Neuronal stem cell (in vitro differentiated cells): ENCODE measurements around the gene RNF13.

Experiments
- DNase-seq: peaks from one replicate; pipeline ENCODE4 v3.0.0-alpha.2; 2013; ENCODE audit warnings: low spot score
- H2AFZ ChIP-seq: one replicate; pipeline ENCODE4 v1.6.1; 2013; ENCODE audit warnings: mild to moderate bottlenecking, low read length, inconsistent platforms
- H2AK5ac ChIP-seq: 2 replicates; pipeline ENCODE4 v1.6.1; 2013; ENCODE audit warnings: low read depth, mild to moderate bottlenecking, inconsistent platforms, low read length, moderate library complexity, mixed read lengths
- H2BK120ac ChIP-seq: 2 replicates; pipeline ENCODE4 v1.6.1; 2013; ENCODE audit warnings: low read depth, mild to moderate bottlenecking, inconsistent platforms, low read length, moderate library complexity, mixed read lengths
- H2BK12ac ChIP-seq: one replicate; pipeline ENCODE4 v1.6.1; 2013; ENCODE audit warnings: low read length, inconsistent platforms
- H2BK15ac ChIP-seq: 2 replicates; pipeline ENCODE4 v1.6.1; 2013; ENCODE audit warnings: mild to moderate bottlenecking, low read length, inconsistent platforms, mixed read lengths
- H2BK5ac ChIP-seq: one replicate; pipeline ENCODE4 v1.6.1; 2013; ENCODE audit warnings: inconsistent platforms, mild to moderate bottlenecking, low read length, moderate library complexity
- H3K14ac ChIP-seq: one replicate; pipeline ENCODE4 v1.6.1; 2013; ENCODE audit warnings: low read length, inconsistent platforms
- H3K18ac ChIP-seq: 2 replicates; pipeline ENCODE4 v1.6.1; 2013; ENCODE audit warnings: low read length, inconsistent platforms
- H3K23ac ChIP-seq: 2 replicates; pipeline ENCODE4 v1.6.1; 2013; ENCODE audit warnings: low read depth, mild to moderate bottlenecking, mixed read lengths, low read length, inconsistent platforms; ENCODE audit not compliant: poor library complexity
- H3K27ac ChIP-seq: replicated peaks from 3 replicates; pipeline ENCODE4 v1.5.1; 2013; ENCODE audit warnings: low read length, inconsistent platforms
- H3K27me3 ChIP-seq, 3 experiments: 2 replicates each; pipeline ENCODE4 v1.6.1; 2013; ENCODE audit warnings: low read length in 3 of 3, mild to moderate bottlenecking in 2 of 3, inconsistent platforms in 1 of 3, low read depth in 1 of 3, mixed read lengths in 1 of 3, moderate library complexity in 1 of 3; ENCODE audit not compliant: control insufficient read depth in 3 of 3, insufficient read depth in 3 of 3
- H3K36me3 ChIP-seq, 2 donors: replicated peaks in 1 of 2; 2 replicates each; pipeline ENCODE4 v1.6.1; 2013; ENCODE audit warnings: low read length in 2 of 2; ENCODE audit not compliant: control insufficient read depth in 2 of 2, insufficient read depth in 2 of 2
- H3K4ac ChIP-seq: 2 replicates; pipeline ENCODE4 v1.6.1; 2013; ENCODE audit warnings: inconsistent platforms, mild to moderate bottlenecking, low read length, moderate library complexity
- H3K4me1 ChIP-seq, 2 donors: 1 replicate in 1 of 2; 2 replicates in 1 of 2; pipeline ENCODE4 v1.6.1; 2013; ENCODE audit warnings: low read length in 2 of 2, low read depth in 1 of 2; ENCODE audit not compliant: control insufficient read depth in 2 of 2, insufficient read depth in 1 of 2
- H3K4me2 ChIP-seq: one replicate; pipeline ENCODE4 v1.6.1; 2013; ENCODE audit warnings: mild to moderate bottlenecking, low read length, inconsistent platforms; ENCODE audit not compliant: insufficient read depth, poor library complexity, severe bottlenecking
- H3K4me3 ChIP-seq, 2 donors: 2 replicates each; pipeline ENCODE4 v1.5.1; 2013; ENCODE audit warnings: low read length in 2 of 2, mild to moderate bottlenecking in 2 of 2, inconsistent platforms in 1 of 2, moderate library complexity in 1 of 2
- H3K79me1 ChIP-seq: one replicate; pipeline ENCODE4 v1.6.1; 2013; ENCODE audit warnings: low read depth, mild to moderate bottlenecking, inconsistent platforms, low read length, moderate library complexity
- H3K9ac ChIP-seq: one replicate; pipeline ENCODE4 v1.6.1; 2013; ENCODE audit warnings: mild to moderate bottlenecking, low read depth, low read length, inconsistent platforms; ENCODE audit not compliant: poor library complexity
- H3K9me3 ChIP-seq, 2 donors: replicated peaks in 1 of 2; 2 replicates each; pipeline versions ENCODE3 to v1.6.1; 2013; ENCODE audit warnings: low read length in 2 of 2, mild to moderate bottlenecking in 2 of 2, inconsistent platforms in 1 of 2, low read depth in 1 of 2, mixed read lengths in 1 of 2, moderate library complexity in 1 of 2; ENCODE audit not compliant: control insufficient read depth in 2 of 2, insufficient read depth in 1 of 2
- H4K8ac ChIP-seq: one replicate; pipeline ENCODE4 v1.6.1; 2013; ENCODE audit warnings: low read depth, mild to moderate bottlenecking, inconsistent platforms, low read length, moderate library complexity
- H4K91ac ChIP-seq: one replicate; pipeline ENCODE4 v1.6.1; 2013; ENCODE audit warnings: low read length, low read depth, mild to moderate bottlenecking, inconsistent platforms; ENCODE audit not compliant: poor library complexity
- WGBS, 2 donors: extraction: QIAGEN DNeasy Blood & Tissue Kit; methylation state at CpG; one replicate each; pipeline ENCODE4 v1.1.7; 2013; ENCODE audit warnings: missing lambda C conversion rate in 2 of 2, mixed read lengths in 1 of 2; ENCODE audit not compliant: insufficient read length in 2 of 2, insufficient replicate concordance in 1 of 2; ENCODE audit errors: extremely low coverage in 2 of 2; 5-methylcytosine and 5-hydroxymethylcytosine counted together

RNF13 gene

DNA sequence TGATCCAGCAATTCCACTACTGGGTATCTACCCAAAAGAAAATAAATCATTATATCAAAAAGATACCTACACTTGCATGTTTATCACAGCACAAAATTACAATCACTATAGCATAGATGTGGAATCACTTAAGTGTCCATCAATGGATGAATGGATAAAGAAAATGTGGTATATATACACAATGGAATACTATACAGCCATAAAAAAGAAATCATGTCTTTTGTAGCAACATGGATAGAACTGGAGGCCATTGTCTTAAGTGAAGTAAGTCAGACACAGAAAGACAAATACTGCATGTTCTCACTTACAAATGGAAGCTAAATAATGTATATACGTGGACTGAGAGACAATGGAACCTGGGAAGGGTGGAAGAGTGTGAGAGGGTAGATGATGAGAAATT is 185.9 kb downstream of the RNF13 start:
- H2AK5ac ChIP-seq, result no peak overlapping the region
- no peaks in the 10 kb centered on the region for H3K27me3 ChIP-seq
- no peak overlapping the region for H2BK5ac ChIP-seq
- H3K9ac ChIP-seq, result no peak overlapping the region
- H4K91ac ChIP-seq, result no peak overlapping the region
- no peak overlapping the region for H3K14ac ChIP-seq
- H3K36me3 ChIP-seq, result no peaks in the 10 kb centered on the region
- H3K4me2 ChIP-seq, result no peak overlapping the region
- no peak overlapping the region for H3K4me3 ChIP-seq
- no peak overlapping the region for H3K18ac ChIP-seq
- H3K79me1 ChIP-seq, result no peaks in the 10 kb centered on the region
- no peak overlapping the region for H3K27ac ChIP-seq
- H3K4ac ChIP-seq, result no peak overlapping the region
- H3K4me1 ChIP-seq, result no peaks in the 10 kb centered on the region
- H3K9me3 ChIP-seq, result peaks cover 0 to 6% of the 10 kb centered on the region in 2 donors
- H2AFZ ChIP-seq, result no peak overlapping the region
- DNase-seq, result no peak
- no peak overlapping the region for H3K23ac ChIP-seq
- no peak overlapping the region for H2BK120ac ChIP-seq
- H2BK15ac ChIP-seq, result no peak overlapping the region
- H2BK12ac ChIP-seq, result no peak overlapping the region
- no peak overlapping the region for H4K8ac ChIP-seq
- no CpG with 5 or more reads among the region's 1 CpG for WGBS, 2 donors

DNA sequence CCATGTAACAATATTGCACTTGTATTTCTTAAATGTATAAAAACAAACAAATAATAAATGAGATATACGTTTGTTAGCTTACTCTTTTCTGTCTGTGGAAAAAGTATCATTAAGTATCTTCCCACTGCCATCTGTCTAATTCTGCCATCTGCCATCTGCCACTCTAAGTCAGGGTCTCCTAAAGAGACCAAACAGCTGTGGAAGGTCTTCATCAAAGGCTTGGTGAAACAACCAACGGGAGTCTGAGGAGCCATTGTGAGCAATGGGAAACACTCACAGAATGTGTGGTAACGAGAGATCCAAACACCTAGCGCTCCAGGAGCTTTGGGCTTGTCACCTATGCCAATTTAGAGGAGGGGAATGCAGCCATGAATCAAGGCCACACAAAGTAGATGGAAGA is 186.4 kb downstream of the RNF13 start:
- Histone ChIP-seq H3K79me1 (no peaks in the 10 kb centered on the region), H3K27me3 (no peaks in the 10 kb centered on the region), H3K36me3 (no peaks in the 10 kb centered on the region), H2AK5ac (no peak overlapping the region), H3K4me3 (no peak overlapping the region), H3K27ac (no peak overlapping the region), H2BK120ac (no peak overlapping the region), H2AFZ (no peak overlapping the region), H2BK5ac (no peak overlapping the region), H3K9ac (no peak overlapping the region), H3K4ac (no peak overlapping the region), H3K23ac (no peak overlapping the region), H3K14ac (no peak overlapping the region), H2BK12ac (no peak overlapping the region), H3K9me3 (peaks cover 0 to 6% of the 10 kb centered on the region in 2 donors), H3K4me2 (no peak overlapping the region), H4K8ac (no peak overlapping the region), H2BK15ac (no peak overlapping the region), H3K18ac (no peak overlapping the region), H4K91ac (no peak overlapping the region), H3K4me1 (no peaks in the 10 kb centered on the region)
- WGBS, 2 donors, result no CpG with 5 or more reads among the region's 4 CpGs
- DNase-seq, result no peak

DNA sequence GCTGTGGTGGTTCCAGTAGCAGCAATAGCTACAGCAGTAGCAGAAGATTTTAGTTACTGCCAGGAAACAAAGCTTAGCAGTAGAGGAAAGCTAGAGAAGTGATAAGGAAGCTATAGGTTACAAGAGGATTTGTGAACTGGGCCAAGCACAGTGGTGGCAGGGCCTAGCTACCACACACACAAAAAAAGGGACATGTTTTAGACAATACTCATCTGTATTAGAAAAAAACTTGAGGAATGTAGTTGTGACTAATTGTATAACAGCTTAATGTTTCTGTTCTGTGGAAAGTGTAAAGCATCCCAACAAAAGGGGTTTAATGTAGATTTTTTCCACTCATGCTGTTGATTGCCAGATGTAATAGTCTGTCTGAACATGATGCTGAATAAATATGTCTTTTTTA is 187.6 kb downstream of the RNF13 start:
- H3K9ac ChIP-seq, result no peak overlapping the region
- H3K27me3 ChIP-seq, result no peaks in the 10 kb centered on the region
- H2BK120ac ChIP-seq, result no peak overlapping the region
- H3K4ac ChIP-seq, result no peak overlapping the region
- no peak overlapping the region for H3K4me3 ChIP-seq
- H3K79me1 ChIP-seq, result no peaks in the 10 kb centered on the region
- no peak overlapping the region for H2AK5ac ChIP-seq
- H2BK5ac ChIP-seq, result no peak overlapping the region
- no peak overlapping the region for H2BK12ac ChIP-seq
- no peak overlapping the region for H3K27ac ChIP-seq
- no peak overlapping the region for H3K18ac ChIP-seq
- H3K4me2 ChIP-seq, result no peak overlapping the region
- no peak overlapping the region for H2AFZ ChIP-seq
- no peaks in the 10 kb centered on the region for H3K9me3 ChIP-seq
- H3K14ac ChIP-seq, result no peak overlapping the region
- no peaks in the 10 kb centered on the region for H3K4me1 ChIP-seq
- H4K8ac ChIP-seq, result no peak overlapping the region
- no peaks in the 10 kb centered on the region for H3K36me3 ChIP-seq
- H2BK15ac ChIP-seq, result no peak overlapping the region
- no peak overlapping the region for H4K91ac ChIP-seq
- DNase-seq, result no peak
- no peak overlapping the region for H3K23ac ChIP-seq

DNA sequence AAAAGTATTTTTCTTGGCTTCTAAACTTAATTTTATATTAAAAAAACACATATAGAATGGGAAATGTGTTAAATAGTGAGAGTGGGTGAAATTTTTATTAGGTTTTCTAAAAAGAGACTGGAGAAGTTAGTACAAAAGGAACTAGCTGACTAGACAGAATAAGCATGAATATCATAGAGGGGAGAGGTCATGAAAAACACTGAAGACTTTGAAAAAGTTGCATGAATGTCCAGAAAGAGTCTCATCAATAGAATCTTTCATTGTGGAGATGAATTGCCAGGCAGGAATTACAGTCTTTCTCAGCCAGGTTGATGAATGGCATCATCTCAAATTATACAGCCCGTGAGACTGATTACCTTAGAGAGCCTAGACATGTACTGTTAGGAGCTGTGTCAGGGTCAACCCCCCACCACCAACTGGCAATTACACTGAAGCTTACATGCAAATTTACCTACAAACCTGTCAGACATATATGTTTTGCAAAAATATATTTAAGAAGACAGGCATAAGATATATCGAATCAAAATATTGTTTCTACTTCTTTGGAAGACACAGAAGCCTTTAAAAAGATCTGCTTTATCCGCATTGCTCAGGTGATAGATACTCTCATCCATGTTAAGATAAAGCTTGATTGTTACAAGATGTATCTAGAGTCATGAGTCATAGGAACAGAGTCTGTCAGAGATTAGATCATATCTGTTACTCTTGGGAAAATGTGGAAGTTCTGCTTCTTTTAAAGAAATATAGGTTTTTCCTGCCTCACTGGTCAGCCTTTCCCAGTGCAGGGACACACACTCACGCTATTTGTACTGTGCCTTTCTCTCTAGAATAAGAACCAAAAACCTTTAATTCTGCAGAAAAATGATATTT is 192.5 kb downstream of the RNF13 start:
- Histone ChIP-seq H3K9ac (no peak overlapping the region), H2BK5ac (no peak overlapping the region), H2AFZ (no peak overlapping the region), H3K4me3 (no peak overlapping the region), H3K4me2 (no peak overlapping the region), H2BK12ac (no peak overlapping the region), H3K27ac (no peak overlapping the region), H2BK15ac (no peak overlapping the region), H3K36me3 (no peaks in the 10 kb centered on the region), H3K27me3 (no peaks in the 10 kb centered on the region), H2AK5ac (no peak overlapping the region), H3K9me3 (no peaks in the 10 kb centered on the region), H3K4me1 (no peaks in the 10 kb centered on the region), H3K18ac (no peak overlapping the region), H3K4ac (no peak overlapping the region), H4K91ac (no peak overlapping the region), H3K23ac (no peak overlapping the region), H4K8ac (no peak overlapping the region), H2BK120ac (no peak overlapping the region), H3K14ac (no peak overlapping the region), H3K79me1 (no peaks in the 10 kb centered on the region)
- DNase-seq, result no peak
- no CpG with 5 or more reads among the region's 4 CpGs for WGBS, 2 donors
